Measurements from ENCODE around the gene SUN3.
"Not testable (repeated sequence)": the region's sequence is repeated elsewhere in the genome, so short reads cannot be mapped to it uniquely, and the experiment has no call there.

SUN3 gene

DNA sequence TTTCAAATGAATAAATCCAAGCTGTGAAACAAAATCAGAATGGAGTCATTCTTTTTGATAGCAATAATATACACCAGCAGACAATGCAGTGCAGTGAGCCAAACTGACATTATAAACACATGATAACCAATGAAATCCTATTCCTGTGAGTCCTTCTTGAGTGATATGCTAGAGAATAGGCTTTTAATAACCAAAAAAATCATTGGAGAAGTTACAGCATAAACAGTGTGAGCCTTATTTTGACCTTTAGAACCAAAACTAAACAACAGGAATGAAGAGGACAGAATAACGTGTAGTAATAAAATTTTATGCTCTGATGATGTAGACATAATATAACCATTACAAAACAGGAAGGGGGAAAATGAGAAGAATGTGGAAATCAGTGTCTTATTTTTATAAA is 58.1 kb downstream of the SUN3 start:
- DNase-seq, result no peak

DNA sequence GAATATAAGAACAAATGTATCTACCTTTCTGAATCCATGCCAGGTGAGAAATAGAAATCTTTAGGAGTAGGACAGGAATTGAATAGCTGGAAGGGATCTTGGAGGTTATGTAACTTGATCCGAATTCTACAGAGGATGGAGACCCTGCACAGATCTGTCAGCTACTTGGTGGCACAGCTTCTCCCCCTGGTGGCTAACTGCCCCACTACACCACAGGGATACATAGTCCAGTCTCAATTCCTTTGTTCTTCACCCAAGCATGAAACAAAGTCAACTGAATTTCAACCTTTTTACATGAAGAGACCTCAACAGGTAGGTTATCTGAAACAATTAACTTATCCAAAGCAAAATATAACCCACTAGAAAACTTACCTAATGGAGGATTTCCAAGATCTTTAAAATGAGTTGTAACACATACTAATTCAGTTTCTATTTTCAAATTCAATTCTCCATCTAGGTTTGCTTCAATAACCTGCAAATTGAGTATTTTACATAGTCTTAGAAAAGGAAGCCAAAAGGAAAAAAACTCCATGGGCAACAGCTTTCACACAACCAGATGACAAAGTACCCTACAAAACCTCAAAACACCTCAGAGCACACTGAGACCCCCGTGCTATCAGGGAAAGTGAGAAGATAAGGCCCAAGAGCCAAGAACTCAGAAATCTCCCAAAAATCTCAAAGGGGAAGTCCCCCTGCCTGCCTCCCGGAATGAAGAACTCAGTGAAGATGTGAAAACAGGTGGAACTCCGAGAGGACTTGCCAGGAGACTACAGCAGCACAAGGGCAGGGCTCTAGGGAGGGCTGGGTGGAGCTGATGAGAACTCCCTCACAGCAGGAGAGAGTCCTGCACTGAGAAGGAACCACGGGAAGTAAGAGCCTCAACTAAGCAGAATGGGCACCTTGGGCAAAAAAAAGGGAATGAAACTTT is 59.8 kb downstream of the SUN3 start:
- DNase-seq, result peak; percentile 31 to 51

DNA sequence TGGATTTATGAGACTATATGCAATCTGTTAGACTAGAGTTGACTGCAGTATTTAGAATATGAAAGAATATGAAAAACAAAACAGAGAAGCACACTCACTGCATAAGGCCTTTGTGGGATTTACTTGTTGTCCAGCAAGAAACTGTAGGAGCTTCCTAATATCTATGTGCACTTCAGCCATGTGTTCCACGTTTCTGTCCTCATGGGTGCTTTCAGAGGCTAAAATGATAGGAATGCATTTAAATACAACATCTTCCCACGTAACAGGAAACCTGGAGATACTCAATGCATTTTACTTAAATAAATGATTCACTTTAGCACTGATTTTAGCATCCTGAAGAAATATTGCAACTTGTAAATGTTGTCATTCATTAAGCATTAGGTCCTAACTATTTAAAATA is 61.2 kb downstream of the SUN3 start:
- no peak for DNase-seq

DNA sequence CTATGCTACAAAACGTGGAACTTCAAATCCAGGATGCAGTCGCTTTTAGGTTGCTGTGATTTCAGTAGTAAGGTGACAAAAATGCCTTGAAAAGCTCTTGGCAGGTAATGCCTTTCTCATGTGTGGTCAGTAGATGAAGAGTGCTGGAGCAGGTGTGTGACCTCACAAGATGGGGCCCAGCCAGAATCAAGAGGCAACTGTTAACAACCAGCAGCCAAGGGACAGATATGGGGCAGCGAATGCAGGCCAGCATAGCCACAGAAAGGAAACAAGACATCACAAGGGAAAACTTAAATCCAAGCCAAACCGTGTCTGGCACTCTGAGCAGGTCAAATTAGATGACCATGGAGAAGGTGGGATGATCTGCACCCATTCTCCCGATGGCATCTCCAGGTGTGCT is 61.8 kb downstream of the SUN3 start:
- DNase-seq, result no peak

DNA sequence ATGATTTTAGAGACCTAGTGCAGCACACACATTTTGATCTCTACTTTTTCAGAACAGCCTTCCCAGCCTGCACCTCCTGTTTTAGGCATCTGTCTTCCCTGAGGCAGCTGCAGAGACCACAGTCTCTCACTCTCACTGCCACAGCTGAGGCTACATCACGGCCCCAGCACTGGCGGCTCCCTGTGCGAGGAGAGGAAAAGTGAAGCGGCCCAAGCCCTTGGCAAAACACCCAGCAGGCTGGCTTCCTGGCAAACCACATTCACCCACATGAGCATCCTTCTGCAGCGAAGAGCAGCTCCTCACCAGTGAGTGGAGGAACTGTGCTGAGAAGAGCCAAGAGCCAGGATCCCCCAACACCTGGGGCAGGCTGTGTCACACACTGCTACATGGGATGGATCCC is 63.5 kb downstream of the SUN3 start:
- DNase-seq, result no peak

DNA sequence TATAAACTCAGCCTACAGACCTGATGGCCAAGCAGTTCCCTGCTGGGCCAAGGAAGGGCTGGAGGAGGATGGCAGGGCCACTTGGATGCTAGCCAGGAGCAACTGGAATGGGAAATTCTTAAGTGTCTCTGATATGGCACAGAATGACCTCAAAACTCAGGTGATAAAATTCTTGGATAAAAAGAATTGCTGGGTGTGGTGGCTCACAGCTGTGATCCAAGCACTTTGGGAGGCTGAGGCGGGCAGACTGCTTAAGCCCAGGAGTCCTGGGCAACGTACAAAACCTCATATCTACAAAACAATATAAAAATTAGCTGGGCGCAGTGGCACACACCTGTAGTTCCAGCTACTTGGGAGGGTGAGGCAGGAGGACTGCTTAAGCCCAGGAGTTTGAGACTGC is 66.6 kb downstream of the SUN3 start:
- DNase-seq, result no peak

DNA sequence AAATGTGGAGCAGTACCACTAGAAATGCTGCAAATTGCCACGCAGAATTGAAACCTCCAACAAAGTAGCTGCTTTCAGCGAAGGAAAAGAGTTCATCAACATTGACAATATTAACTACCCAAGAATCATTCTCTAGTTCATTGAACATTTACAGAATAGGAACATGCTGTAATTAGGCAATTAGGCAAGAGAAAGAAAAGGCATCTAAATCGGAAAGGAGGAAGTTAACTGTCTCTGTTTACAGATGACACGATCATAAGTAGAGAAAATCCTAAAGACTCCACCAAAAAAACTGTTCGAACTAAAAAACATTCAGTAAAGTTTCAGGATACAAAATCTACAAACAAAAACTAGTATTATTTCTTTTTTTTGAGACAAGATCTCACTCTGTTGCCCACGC is 71.8 kb downstream of the SUN3 start:
- DNase-seq, result no peak

DNA sequence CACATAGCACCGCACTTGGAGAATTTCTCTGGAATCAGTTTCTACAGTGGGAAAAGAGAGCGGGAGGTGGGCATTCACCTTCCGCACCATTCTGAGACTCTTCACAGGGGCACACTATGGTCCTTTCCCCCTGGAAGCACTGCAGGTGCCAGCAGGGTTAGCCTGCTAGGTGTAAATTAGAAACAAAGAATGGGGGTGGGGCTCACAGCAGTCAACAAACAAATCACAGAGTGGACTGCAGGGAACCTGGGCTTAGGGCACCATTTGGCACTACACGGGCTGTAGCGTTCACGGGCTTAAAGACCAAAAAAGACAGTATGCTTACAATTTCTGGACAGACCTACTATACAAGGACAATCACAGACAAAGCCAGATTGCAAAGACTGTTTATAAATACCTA is 72.7 kb downstream of the SUN3 start:
- no peak for DNase-seq

DNA sequence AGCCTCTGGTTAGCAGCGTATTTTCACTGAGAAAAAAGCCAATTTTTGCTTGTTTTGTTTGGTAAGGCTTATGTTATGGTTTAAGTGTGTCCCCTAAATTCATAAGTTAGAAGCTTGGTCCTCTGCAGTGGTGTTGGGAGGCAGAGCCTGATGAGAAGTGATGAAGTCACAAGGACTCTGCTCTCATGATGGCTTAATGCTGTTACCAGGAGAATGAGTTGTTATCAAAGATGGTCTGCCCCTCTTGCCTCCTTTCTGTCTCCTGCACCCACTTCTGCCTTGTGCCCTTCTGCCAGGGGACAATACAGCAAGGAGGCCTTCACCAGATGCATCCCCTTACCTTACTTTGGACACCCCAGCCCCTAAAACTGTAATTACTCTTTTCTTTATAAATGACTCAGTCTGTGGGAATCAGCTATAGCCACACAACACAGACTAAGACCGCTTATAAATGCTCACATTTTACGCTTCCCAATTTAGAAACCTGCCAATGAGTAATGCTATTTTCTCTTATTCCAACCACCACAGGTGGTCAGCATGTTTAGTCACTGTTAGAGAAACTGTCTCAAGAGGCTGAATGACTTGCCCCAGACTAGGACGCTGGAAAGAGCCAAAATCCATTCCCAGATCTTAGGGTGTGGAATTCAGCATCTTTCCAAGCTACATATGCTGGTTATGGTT is 74.5 kb downstream of the SUN3 start:
- DNase-seq, result no peak

DNA sequence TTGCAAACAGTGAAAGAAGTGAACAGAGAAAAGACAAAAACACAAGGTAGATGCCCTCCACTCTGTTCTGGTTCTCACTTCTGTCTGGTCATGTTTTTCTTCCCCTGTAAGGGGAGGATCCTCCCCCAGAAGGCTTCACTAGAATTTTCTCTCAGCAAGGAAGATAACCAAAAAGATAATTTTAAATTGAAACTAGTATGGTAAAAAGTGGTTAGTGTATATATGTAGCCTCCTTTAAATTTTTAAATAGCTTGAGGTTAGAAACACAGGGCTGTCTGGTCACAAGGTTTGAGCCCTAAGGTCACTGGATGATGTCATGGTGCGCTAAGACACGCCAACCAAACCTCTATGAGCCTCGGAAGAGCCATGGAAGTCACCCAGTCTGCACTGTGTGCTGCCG is 75.1 kb downstream of the SUN3 start:
- no peak for DNase-seq

DNA sequence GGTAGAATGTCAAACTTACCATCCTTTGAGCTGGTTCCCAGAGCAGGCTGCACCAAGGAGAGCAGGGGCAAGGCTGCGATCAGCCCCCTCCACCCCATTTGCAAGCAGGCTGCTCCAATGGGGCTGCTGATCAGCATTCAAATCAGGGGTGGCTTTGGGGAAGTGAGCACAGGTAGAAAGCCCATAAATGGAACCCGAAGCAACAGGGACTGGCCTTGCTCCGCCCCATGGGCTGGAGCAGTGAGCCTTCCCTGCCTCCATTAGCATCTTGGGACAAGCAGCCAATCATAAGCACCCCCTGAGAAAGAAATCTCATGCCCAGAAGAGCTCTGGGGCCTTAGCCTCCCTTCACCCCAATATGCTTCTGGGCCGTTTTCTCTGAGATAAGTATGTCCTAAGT is 76.7 kb downstream of the SUN3 start:
- no peak for DNase-seq

DNA sequence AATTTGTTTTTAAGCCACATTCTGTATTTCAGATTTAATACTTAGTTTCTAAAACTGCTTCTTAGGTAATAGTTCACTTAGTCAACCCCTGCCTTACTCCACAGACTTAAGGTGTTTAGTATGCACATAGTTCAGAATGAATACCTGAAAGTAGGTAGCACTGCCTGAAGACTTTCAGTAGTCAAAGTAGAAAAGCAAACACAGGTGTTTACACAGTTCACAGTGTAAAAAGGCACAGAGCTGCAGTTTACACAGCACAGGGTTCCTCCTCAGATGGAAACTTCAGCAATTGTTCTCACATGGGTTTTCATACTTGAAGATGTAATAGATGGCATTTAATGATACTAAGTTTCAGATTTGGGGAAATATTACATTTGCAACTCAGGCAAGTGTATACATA is 77.5 kb downstream of the SUN3 start:
- DNase-seq, result no peak

DNA sequence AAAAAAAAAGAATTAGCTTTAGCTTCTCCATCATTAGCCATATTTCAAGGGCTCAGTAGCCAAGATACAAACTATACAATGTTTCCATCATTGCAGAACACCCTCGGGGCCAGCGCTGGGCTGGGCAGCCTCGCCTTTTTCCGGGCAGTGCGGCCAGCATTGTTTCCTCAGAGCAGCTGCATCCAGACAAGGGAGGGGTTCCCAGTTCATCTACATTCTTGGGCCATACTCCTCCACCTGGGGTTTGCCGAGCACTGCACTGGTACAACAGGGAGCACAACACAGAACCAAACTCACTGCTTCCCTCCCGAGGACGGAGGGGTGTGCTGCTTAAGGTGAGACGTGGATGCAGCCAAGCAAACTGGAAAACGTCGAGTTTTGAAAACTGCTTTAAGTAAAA is 78.2 kb downstream of the SUN3 start:
- DNase-seq, result no peak

DNA sequence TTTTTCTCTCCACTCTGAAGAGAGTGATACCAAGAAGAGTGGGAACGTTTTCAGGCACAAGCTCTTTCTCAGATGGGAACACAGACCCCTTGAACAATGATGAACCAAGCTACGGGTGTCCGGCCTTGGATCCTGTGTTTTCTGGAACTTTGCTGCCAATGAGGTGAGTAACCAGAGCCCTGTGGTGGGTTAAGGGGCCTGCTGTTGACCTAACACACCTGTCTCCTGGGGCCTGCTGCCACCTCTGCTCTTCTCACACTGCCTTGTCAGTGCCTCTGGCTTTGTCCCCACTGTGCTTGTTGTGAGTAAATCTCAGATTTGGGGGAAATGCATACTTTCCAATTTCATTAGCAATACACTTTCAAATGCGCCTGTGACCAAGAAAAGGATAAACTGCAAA is 79.2 kb downstream of the SUN3 start:
- DNase-seq, result no peak

DNA sequence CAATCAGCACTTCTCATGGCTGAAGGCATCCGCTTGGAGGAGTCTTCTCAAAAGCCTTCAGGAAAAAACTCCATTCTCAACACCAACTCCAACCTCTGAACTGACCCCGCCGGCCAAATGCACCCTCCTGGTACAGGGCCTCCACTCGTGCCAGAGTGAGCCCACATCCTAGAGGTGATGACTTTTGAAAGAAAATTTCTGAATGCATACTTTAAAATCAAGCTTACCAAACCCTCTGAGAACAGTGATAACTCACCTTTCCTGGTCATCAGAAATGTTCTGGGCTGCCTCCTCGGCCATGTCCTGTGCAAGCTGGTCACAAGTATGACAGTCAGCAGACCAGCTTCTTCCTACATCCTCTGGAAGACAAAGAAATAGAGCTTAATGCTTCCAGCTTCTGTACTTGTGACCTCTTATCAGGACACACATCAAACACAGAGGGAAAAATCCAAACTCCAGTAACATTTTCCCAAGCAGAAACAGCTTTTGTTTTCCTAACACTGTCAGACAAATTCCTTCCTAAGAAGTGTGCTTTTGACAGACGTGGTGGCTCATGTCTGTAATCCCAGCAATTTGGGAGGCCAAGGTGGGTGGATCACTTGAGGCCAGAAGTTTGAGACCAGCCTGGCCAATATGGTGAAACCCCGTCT is 80.6 kb downstream of the SUN3 start, which contains the start of gene PKD1L1:
Gene PKD1L1 (minus strand): TSS at position 326 of the 650 bp plus-strand sequence. CDS start 26 bp downstream, at position 300.
- no peak for DNase-seq

DNA sequence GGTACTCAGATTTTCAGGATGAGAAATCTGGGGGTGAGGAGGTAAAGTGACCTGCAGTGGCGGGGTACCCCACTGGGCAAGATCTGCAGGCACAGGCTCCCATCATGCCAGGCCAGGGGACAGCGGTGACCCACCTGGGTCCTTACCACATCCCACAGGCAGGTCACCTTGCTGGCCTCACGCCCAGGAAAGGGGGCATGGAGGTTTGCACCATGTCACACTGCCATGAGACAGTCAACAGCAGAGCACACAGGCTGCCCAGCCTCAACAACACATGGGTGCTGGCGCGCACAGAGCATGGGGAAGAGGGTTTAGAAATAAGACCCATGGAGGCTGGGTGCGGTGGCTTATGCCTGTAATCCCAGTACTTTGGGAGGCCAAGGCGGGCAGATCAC is 81.6 kb downstream of the SUN3 start:
- no peak for DNase-seq

DNA sequence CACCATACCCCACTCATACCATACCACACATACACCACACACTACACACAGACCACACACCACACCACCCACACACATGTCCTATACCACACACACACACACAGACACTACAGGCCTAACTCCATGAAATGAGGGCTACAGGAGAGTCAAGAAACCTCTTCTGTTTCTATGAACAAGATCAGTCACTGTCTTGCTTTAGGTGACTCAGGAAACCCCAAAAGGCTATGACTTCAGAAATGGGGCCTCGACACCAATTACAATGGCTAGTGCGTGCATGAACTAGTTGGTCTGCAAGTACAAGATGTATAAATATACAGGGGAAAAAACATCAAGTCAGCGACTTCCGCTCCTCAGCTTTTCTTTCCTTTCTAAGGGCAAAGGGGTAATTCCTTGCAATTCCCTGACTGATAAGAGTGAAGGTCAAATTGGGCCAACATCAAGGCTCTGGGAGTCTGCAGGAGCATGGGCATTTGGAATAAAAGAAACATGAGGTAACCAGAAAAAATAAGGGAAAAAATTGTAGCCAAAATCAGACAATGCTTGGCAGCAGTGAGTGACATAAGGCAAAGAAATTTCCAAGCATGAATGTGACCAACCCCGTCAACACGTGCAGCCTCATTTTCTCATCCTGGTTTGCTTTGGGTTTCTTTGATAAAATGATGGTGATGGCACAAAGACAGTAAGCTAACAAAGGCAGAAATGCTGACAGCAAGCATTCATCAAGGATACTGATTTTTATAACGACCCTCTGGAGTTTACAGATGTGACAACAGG is 82.1 kb downstream of the SUN3 start:
- DNase-seq, result no peak

DNA sequence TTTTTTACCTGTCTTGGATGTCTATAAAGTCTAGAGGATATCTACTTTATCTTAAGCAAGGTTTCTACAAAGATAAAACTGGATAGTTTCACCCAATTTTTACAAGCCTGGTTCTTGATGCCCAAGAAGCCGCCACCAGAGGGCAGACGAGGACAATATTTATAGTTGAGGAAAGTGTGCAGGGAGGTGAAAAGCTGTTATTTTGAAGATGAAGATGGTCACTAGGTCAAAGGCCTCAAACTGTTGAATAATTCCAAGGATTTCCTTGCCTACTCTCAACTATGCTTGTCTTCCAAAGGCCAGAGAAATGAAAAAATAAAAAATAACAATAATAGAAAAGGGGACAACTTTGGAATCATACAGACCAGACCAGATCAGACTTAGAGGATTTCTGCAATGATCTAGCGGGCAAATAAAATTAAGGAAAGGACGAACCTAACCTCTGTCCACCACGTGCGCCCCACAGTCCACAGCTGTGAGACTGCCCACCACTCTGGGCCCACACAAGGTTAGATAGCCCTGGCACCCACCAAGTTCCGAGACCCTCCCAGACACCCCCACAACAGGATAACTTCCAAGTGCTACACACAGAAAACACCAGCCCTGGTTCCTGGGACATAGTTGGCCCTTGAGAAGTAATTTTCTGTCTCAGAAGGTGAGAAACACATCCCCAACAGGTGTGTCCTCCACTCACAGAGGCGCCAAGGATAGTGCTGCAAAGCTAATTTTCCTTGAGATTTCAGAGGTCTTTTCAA is 83.5 kb downstream of the SUN3 start:
- peak; percentile 67 to 81 for DNase-seq

DNA sequence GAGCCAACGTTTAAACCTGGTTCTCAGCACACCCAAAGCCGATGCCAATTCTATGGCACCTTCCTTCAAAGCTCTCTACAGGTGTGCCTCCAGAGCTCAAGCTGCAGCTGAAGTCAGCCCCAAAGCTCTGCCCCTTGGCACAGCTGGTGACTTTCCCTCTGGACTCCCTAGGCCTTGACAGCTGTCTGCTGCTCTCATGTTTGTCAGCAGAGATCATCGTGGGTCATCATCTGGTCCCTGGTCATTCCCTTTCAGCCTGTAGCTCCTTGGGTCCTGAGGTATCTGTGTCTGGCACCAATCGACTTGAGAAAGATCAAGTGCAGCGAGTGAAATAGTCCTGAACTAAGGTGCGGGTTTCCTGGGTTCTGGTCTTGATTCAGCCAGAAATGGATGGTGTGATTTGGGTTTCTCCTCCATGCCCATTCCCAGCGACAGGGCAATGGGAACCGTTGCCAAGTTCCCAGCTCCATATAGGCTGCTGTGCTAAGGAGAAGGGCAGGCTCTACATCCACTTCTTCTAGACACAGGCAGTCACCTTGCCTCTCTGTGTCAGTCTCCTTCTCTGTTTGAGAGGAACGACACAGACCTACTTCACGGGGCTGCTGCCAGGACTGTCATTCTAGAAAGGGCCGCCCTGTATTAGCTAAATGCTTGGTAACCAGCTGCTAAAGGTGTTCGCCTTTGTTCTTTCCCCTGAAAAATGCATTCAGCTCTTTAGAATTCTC is 84.2 kb downstream of the SUN3 start:
- DNase-seq, result no peak

DNA sequence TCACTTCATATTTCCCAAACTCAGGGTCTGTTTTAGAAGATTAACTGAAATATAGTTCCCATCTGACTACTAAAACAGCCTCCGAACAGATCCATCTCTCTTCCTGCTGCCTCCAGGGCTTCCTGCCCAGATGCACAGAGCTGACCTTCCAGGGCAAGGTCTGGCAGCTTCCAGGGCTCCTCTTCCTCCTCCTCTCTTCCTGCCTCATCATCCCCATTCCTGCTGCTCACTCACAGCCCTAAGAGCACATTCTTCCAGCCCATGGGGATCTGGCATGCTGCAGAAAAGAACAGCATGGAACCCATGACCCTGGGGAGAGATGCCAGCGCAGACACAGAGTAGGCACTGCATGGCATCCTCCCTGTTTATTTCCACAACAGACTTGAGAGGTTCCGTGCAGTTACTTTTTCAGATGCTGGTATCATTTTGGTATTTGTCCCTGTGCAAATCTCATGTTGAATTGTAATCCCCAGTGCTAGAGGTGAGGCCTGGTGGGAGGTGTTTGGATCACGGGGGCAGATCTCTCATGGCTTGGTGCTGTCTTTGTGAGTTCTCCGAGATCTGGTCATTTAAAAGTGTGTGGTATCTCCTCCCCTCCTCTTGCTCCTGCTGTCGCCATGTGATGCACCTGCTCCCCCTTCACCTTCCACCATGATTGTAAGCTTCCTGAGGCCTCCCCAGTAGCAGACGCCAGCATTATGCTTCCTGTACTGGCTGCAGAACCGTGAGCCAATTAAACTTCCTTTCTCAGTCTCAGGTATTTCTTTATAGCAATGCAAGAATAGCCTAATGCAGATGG is 85.0 kb downstream of the SUN3 start:
- no peak for DNase-seq

DNA sequence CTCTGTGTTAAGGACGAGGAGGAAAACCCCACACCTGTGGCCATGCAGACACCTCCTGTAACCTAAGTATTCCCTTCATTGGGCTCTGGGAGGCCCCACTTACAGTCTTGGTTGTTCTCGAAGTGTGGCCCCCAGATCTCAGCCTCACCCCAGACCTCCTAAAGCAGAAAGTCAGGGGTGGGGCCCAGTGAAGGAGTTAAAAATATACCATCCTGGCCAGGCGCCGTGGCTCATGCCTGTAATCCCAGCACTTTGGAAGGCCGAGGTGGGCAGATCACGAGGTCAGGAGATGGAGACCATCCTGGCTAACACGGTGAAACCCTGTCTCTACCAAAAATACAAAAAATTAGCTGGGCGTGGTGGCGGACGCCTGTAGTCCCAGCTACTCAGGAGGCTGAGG is 86.3 kb downstream of the SUN3 start:
- not testable (repeated sequence) for DNase-seq
